Activated CD4-positive, alpha-beta T cell treated with anti-CD3 and anti-CD28 coated beads, Interleukin-2, amount 50 U/mL, for 4 hours (primary cell): ENCODE data around the gene KPNB1.

Experiments
- DNase-seq, 2 experiments: peaks; one replicate each; pipeline ENCODE4 v3.0.0-alpha.2; 2020

KPNB1 gene

DNA sequence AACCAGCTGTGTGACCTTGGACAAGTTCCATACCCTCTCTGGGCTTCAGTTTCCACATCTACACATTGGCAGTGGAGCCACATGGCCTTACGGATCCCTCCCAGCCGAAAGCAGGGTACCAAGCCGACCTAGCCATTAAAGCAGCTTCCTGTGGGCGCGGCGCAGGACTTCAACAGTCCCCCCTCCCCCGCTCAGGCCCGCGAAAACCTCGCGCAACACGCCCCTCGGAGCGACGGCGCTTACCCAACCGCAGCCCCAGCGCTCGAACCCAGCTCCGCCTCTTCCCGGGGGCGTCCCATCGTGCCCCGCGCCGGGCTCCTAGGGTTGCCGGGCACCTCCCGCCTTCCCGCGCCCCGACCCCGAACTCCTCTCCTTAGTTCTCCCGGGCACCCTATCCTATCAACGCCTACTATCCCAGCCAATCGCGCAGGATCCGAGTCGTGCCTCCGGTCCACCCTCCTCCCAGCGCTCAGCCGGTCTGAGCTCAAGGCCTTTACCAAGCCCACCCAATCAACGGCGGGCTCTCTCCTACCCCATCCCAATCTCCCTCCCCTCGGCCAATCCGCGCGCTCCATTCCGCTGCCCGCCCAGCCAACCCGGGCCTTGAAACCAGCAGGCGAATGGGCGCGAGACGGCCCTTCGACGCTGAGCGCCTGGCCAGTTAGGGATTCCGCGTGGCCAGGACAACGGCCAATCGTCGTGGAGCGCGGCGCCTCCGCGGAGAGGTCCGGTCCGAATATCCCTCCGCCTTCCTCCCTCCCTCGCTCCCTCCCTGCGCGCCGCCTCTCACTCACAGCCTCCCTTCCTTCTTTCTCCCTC lies at the start of gene KPNB1:
Gene KPNB1 (plus strand): TSS at position 767 of the 819 bp plus-strand sequence. CDS start 326 bp downstream, outside the sequence.
- DNase-seq = peak; percentile 94 to 95

GRCh38 chr17:47603830-47604597 lies 45.7 kb upstream of the KPNB1 start:
- DNase-seq = no peak

GRCh38 chr17:47604598-47604927 lies 45.2 kb upstream of the KPNB1 start:
- no peak for DNase-seq

- DNase-seq = no peak
Measured at GRCh38 chr17:47605011-47605410, 44.7 kb upstream of the KPNB1 start.

- no peak for DNase-seq
Measured at GRCh38 chr17:47607481-47607880, 42.2 kb upstream of the KPNB1 start.

- DNase-seq = no peak
Measured at GRCh38 chr17:47611372-47612350, 38.1 kb upstream of the KPNB1 start.

DNA sequence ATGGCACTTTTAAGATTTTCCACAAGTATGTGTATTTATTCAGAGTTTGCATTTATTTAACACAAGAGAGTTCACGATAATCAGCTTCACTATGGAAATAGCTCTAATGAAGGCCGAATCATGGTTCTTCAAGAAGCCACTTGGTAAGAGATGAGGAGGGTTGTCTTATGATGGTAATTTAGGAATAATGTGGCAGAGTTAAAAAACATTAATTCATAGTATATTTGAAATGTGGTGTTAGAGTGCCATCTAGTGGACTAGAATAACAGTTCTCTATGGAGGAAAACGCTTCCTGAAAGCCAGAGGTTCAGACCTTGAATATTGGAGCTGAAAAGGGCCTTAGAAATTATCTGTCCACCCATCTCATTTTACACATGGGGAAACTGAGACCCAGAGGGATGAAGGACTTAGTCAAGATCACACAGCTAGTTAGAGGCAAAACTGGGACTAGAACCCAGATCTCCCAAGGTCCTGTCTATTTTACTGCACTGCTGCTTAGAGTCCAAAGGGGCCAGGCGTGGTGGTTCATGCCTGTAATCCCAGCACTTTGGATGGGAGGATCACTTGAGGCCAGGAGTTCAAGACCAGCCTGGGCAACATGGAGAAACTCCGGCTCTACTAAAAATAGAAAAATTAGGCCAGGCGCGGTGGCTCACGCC lies 33.8 kb upstream of the KPNB1 start:
- no peak for DNase-seq

DNA sequence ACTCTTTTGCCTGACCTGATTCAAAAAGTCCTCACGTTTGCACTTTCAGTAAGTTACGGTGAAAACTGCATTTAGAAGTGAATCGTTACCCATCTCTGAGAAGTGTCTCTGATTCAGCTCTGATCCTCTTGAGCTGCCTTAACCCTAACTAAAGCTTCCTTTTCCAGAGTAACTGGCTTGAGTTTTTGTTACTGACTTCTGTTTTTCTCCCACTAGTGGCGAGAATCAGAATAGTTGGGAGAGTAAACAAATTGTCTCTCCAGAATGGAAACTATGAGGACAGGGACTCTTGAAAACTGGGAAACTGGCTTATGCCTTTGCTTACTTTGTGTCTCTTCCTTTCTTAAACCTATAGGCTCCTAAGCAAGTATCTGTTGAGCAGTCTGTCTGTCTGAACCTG lies 31.3 kb upstream of the KPNB1 start:
- DNase-seq = no peak

- no peak for DNase-seq
Measured at GRCh38 chr17:47620503-47621245, 29.0 kb upstream of the KPNB1 start.

GRCh38 chr17:47621293-47622179 lies 28.2 kb upstream of the KPNB1 start:
- no peak for DNase-seq

DNA sequence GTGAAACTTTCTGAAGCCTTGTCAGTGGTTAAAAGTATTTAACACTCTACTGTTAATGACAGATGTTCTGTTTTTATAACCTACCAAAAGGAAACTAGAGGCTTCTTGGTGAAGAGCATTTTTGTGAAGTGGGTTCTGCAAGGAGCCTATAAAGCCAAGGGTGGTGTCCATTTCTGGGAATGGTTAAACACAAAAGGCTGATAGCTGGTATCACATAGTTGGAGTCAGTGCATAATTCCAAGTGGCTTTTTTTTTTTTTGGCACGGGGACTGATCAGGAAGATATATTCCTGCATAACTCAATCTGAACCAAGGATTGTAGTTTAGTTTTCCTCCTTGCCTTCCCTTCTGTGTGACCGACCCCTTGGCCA lies 27.6 kb upstream of the KPNB1 start:
- no peak for DNase-seq

GRCh38 chr17:47624727-47625068 lies 25.0 kb upstream of the KPNB1 start:
- DNase-seq = no peak

DNA sequence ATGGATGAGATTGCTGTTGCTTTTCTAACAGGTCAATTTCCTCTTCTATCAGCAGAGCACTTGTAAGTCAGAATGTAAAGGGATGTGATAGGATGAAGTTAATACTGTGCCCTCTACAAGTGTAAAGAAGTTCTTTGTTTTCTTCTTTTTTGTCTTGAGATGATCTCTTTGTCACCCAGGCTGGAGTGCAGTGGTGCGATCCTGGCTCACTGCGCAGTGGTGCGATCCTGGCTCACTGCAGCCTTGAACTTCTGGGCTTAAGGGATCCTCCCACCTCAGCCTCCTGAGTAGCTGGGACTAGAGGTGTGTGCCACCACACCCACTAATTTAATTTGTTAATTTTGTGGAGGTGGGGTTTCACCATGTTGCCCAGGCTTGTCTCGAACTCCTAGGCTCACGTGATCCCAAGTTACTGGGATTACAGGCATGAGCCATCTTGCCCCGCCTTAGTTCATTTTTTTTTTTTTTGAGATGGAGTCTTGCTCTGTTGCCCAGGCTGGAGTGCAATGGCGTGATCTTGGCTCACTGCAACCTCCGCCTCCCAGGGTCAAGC lies 21.6 kb upstream of the KPNB1 start:
- no peak for DNase-seq

DNA sequence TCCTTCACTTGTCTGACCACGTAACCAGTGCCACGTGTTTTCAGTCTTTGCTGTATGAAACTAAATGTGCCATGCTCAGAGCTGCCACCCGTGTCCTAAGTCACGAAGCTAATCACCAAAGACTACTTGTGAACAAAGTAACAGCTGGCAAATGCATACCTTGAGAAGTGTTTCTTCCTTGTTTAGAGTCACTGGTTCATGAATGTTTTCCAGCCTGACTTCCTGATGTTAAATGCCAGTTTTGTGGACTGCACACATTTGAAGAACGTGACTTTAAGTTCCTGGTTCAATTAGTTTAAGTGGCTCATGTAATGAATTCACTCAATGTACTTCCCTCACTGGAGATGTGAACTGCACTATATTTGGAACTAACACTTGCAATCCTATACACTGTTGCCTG lies 19.9 kb upstream of the KPNB1 start:
- DNase-seq = no peak

GRCh38 chr17:47630614-47631013 lies 19.1 kb upstream of the KPNB1 start:
- no peak for DNase-seq

GRCh38 chr17:47632991-47633390 lies 16.7 kb upstream of the KPNB1 start:
- DNase-seq = no peak

DNA sequence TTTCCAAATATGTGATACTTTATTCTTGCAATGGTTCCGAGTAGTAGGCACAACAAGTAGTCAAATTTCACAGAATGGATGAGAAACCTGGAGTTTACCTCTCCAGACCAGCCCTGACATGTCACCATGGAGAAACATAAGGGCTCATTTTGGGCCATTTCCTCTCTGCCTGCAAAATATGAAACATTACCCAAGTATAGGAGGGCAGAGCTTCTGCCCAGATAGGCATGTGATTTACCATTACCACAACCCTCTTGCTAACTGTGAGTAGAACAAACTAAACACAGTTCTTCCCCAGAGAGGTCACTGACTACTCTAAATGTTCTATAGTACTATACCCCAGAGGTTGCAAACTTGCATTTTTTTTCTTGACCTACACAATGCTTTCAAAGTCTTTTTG lies 15.7 kb upstream of the KPNB1 start:
- no peak for DNase-seq

DNA sequence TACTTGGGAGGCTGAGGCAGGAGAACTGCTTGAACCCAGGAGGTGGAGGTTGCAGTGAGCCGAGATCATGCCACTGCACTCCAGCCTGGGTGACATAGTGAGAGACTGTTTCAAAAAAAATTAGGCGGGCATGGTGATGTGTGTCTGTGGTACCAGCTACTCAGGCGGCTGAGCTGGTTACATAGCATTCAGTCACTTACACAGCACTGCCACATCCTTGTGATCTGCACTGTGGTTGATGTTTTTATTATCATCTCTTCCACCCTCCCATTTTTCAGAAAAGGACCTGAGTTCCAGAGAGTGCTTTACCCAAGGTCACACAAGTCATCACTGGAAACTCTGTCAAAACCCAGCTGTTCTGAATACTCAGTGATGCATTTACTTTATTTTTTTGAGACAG lies 14.8 kb upstream of the KPNB1 start:
- DNase-seq = no peak

DNA sequence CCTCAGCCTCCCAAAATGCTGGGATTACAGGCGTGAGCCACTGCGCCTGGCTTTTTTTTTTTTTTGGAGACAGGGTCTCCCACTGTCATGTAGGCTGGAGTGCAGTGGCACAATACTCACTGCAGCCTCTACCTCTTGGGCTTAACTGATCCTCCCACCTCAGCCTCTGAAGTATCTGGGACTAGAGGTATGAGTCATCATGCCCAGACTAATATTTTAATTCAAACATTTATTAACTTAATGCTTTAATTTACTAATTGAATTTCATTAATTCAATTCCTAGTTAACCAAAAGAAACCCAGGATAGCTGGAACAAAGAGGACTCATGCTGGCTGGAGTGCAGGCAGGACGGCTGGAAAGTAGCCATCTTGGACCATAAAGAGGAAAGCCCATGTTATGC lies 14.0 kb upstream of the KPNB1 start:
- DNase-seq = no peak

- DNase-seq = no peak
Measured at GRCh38 chr17:47636273-47637030, 13.3 kb upstream of the KPNB1 start.
